ENCODE results near the gene GTF2IRD1.

DNA sequence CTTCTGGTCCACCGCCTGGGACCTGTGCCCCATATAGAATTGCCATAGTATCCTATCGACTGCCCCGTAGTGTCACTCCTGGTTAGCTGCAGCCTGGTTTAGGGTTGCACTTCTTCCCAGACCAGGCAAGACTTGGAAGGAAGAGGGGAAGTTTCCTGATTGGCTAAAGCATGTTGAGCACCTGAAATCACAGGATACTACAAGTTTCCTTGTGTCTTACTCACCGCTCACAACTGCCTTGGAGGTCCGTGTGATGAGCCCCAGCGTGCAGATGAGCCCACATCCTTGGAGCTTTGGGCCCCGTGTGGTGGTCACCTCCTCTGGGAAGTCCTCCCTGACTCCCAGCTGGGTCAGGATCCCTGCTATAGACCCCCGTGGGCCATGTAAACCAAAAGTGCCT, 129.9 kb downstream of the GTF2IRD1 start:
- TF ChIP-seq, protein P1, sequence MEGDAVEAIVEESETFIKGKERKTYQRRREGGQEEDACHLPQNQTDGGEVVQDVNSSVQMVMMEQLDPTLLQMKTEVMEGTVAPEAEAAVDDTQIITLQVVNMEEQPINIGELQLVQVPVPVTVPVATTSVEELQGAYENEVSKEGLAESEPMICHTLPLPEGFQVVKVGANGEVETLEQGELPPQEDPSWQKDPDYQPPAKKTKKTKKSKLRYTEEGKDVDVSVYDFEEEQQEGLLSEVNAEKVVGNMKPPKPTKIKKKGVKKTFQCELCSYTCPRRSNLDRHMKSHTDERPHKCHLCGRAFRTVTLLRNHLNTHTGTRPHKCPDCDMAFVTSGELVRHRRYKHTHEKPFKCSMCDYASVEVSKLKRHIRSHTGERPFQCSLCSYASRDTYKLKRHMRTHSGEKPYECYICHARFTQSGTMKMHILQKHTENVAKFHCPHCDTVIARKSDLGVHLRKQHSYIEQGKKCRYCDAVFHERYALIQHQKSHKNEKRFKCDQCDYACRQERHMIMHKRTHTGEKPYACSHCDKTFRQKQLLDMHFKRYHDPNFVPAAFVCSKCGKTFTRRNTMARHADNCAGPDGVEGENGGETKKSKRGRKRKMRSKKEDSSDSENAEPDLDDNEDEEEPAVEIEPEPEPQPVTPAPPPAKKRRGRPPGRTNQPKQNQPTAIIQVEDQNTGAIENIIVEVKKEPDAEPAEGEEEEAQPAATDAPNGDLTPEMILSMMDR (IDR thresholded peaks at IDR 0.05), result no peak
- no peak for TF ChIP-seq POLR2A (IDR thresholded peaks at IDR 0.05)
